Hepatocyte (in vitro differentiated cells): ENCODE data around the gene SLC27A4.

ENCODE experiments used
- EZH2 ChIP-seq: fragments of 200-600 bp; sonication (generic); IDR thresholded peaks from 2 replicates; pipeline ENCODE4 v1.6.1; 2016; ENCODE audit warnings: antibody characterized with exemption, mild to moderate bottlenecking, borderline replicate concordance
- EZH2phosphoT487 ChIP-seq: fragments of 200-600 bp; sonication (generic); IDR thresholded peaks from one replicate; pipeline ENCODE4 v1.6.1; 2018; ENCODE audit warnings: antibody characterized with exemption, mild to moderate bottlenecking, low read depth, moderate library complexity; ENCODE audit not compliant: unreplicated experiment, severe bottlenecking
- TF ChIP-seq, protein P1 (sequence below): fragments of 200-600 bp; sonication (generic); IDR thresholded peaks from 2 replicates; pipeline ENCODE4 v1.5.1; 2016; ENCODE audit warnings: antibody characterized with exemption, mild to moderate bottlenecking; ENCODE audit not compliant: poor library complexity

DNA sequence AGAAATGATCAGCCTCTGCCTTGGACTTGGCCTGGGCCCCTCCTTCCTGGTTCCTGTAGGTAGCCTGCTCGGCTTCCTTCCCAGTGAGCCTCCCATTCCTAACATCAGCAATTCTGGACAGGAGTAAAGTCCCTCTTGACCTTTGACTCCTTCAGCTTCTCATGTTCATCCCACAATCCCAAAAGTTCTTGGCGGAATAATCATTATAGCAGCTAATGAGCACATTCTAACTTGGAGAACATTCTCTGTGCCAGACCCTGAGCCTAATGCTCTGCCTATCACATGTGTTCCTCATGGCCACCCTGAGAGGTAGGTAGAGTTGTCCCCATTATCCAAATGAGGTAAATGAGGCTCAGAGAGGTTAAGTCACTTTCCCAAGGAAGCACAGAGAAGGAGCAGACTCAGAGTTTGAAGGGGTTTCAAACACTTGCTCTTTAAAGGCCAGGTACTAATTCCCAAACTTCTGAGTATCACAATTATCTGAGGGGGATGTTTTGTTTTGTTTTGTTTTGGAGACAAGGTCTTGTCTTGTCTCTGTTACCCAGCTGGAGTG, 43.0 kb upstream of the SLC27A4 start:
- TF ChIP-seq, protein P1, sequence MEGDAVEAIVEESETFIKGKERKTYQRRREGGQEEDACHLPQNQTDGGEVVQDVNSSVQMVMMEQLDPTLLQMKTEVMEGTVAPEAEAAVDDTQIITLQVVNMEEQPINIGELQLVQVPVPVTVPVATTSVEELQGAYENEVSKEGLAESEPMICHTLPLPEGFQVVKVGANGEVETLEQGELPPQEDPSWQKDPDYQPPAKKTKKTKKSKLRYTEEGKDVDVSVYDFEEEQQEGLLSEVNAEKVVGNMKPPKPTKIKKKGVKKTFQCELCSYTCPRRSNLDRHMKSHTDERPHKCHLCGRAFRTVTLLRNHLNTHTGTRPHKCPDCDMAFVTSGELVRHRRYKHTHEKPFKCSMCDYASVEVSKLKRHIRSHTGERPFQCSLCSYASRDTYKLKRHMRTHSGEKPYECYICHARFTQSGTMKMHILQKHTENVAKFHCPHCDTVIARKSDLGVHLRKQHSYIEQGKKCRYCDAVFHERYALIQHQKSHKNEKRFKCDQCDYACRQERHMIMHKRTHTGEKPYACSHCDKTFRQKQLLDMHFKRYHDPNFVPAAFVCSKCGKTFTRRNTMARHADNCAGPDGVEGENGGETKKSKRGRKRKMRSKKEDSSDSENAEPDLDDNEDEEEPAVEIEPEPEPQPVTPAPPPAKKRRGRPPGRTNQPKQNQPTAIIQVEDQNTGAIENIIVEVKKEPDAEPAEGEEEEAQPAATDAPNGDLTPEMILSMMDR, result no peak
- no peak for TF ChIP-seq EZH2phosphoT487
- no peak for TF ChIP-seq EZH2
